ENCODE results near the gene RCC2. TPM values are rescaled to one million over a fixed set of nuclear protein-coding genes. Genes with fewer than 3 reads are reported as not detected.

RCC2 gene
- total and polyA plus RNA-seq, 8 donors = 11.5 to 45.4 (median 18.6) TPM

- no peaks in the 10 kb centered on the region for H3K4me1 ChIP-seq
- H3K36me3 ChIP-seq = no peaks in the 10 kb centered on the region
- intact Hi-C loops (cut with DNase I) = no loop called here
- H3K27me3 ChIP-seq = no peaks in the 10 kb centered on the region
- H3K4me3 ChIP-seq = no peak overlapping the region
- FAIRE-seq = no peak
- DNase-seq = no peak
- no peaks in the 10 kb centered on the region for H3K9me3 ChIP-seq
- H3K27ac ChIP-seq = no peak overlapping the region
- ATAC-seq = no peak
- 65 to 76% methylated on average over 6 of the region's 6 CpGs for WGBS, 2 donors
- no peak for TF ChIP-seq CTCF (IDR thresholded peaks at IDR 0.05)
Measured at GRCh38 chr1:17466359-17466758, 26.9 kb upstream of the RCC2 start.

- ATAC-seq = no peak
- no peak overlapping the region for H3K27ac ChIP-seq
- no peaks in the 10 kb centered on the region for H3K9me3 ChIP-seq
- H3K4me1 ChIP-seq = no peaks in the 10 kb centered on the region
- no peak for DNase-seq
- H3K36me3 ChIP-seq = no peaks in the 10 kb centered on the region
- no peak for FAIRE-seq
- no peak overlapping the region for H3K4me3 ChIP-seq
- no peaks in the 10 kb centered on the region for H3K27me3 ChIP-seq
- intact Hi-C loops (cut with DNase I) = no loop called here
- WGBS, 2 donors = 73 to 77% methylated on average over 6 of the region's 6 CpGs
- TF ChIP-seq CTCF (IDR thresholded peaks at IDR 0.05) = no peak
Measured at GRCh38 chr1:17465228-17465627, 25.8 kb upstream of the RCC2 start.

GRCh38 chr1:17463991-17464390 is 24.5 kb upstream of the RCC2 start:
- FAIRE-seq = no peak
- DNase-seq = no peak
- no peaks in the 10 kb centered on the region for H3K4me1 ChIP-seq
- intact Hi-C loops (cut with DNase I) = no loop called here
- no peaks in the 10 kb centered on the region for H3K9me3 ChIP-seq
- H3K27ac ChIP-seq = no peak overlapping the region
- no peaks in the 10 kb centered on the region for H3K36me3 ChIP-seq
- H3K27me3 ChIP-seq = no peaks in the 10 kb centered on the region
- H3K4me3 ChIP-seq = no peak overlapping the region
- ATAC-seq = no peak
- no peak for TF ChIP-seq CTCF (IDR thresholded peaks at IDR 0.05)

- H3K4me1 ChIP-seq = no peaks in the 10 kb centered on the region
- no peak for FAIRE-seq
- DNase-seq = no peak
- intact Hi-C loops (cut with DNase I) = no loop called here
- no peak for TF ChIP-seq CTCF (IDR thresholded peaks at IDR 0.05)
- no peaks in the 10 kb centered on the region for H3K27me3 ChIP-seq
- no peak overlapping the region for H3K27ac ChIP-seq
- H3K36me3 ChIP-seq = no peaks in the 10 kb centered on the region
- 58 to 66% methylated on average over 5 of the region's 5 CpGs for WGBS, 2 donors
- ATAC-seq = no peak
- H3K9me3 ChIP-seq = no peaks in the 10 kb centered on the region
- no peak overlapping the region for H3K4me3 ChIP-seq
Measured at GRCh38 chr1:17462669-17463068, 23.2 kb upstream of the RCC2 start.

GRCh38 chr1:17460219-17460618 is 20.7 kb upstream of the RCC2 start:
- ATAC-seq = no peak
- no peaks in the 10 kb centered on the region for H3K4me1 ChIP-seq
- no peaks in the 10 kb centered on the region for H3K36me3 ChIP-seq
- no peaks in the 10 kb centered on the region for H3K27me3 ChIP-seq
- no peak for TF ChIP-seq CTCF (IDR thresholded peaks at IDR 0.05)
- H3K27ac ChIP-seq = no peak overlapping the region
- FAIRE-seq = no peak
- DNase-seq = no peak
- intact Hi-C loops (cut with DNase I) = no loop called here
- 68 to 80% methylated on average over 10 of the region's 10 CpGs for WGBS, 2 donors
- H3K9me3 ChIP-seq = no peaks in the 10 kb centered on the region
- no peak overlapping the region for H3K4me3 ChIP-seq

All from pancreas (tissue), 10 donors.